Glutamatergic neuron (in vitro differentiated cells): Measurements from ENCODE around the gene CBR3. TPM values are rescaled to one million over a fixed set of nuclear protein-coding genes. Genes with fewer than 3 reads are reported as not detected.

Experiments used
- DNase-seq: peaks from one replicate; pipeline ENCODE4 v3.0.0; 2022
- H3K27ac Mint-ChIP-seq: one replicate; pipeline ENCODE4 v1.8.0; 2020; ENCODE audit warnings: mild to moderate bottlenecking, mixed read lengths, inconsistent platforms; ENCODE audit not compliant: unreplicated experiment
- H3K27me3 Mint-ChIP-seq: one replicate; pipeline ENCODE4 v1.8.0; 2020; ENCODE audit warnings: mild to moderate bottlenecking, moderate library complexity, mixed read lengths, inconsistent platforms; ENCODE audit not compliant: unreplicated experiment
- H3K36me3 Mint-ChIP-seq: one replicate; pipeline ENCODE4 v1.8.0; 2020; ENCODE audit warnings: mild to moderate bottlenecking, mixed read lengths, inconsistent platforms; ENCODE audit not compliant: unreplicated experiment
- H3K4me1 Mint-ChIP-seq: one replicate; pipeline ENCODE4 v1.8.0; 2020; ENCODE audit warnings: mild to moderate bottlenecking, low read depth, mixed read lengths, inconsistent platforms; ENCODE audit not compliant: unreplicated experiment
- H3K4me3 Mint-ChIP-seq: one replicate; pipeline ENCODE4 v1.8.0; 2020; ENCODE audit warnings: mild to moderate bottlenecking, mixed read lengths, inconsistent platforms; ENCODE audit not compliant: unreplicated experiment
- H3K9me3 Mint-ChIP-seq: one replicate; pipeline ENCODE4 v1.8.0; 2020; ENCODE audit warnings: mild to moderate bottlenecking, moderate library complexity, mixed read lengths, inconsistent platforms; ENCODE audit not compliant: unreplicated experiment
- CTCF ChIP-seq: fragments of 200-600 bp; sonication (generic); IDR thresholded peaks from one replicate; pipeline ENCODE4 v1.5.0; 2021; ENCODE audit not compliant: partially characterized antibody, unreplicated experiment
- total RNA-seq: library from RNA; stranded (reverse); fragmentation: NEBNext Ultra II Directional; extraction: Animal tissue kit (Norgen Biotek cat#: 25700); gene quantifications from one replicate; pipeline ENCODE4 v1.2.1, GENCODE V29; 2021; ENCODE audit not compliant: unreplicated experiment

The CBR3 gene
- total RNA-seq, 1 donor from 2014 or later: not detected

GRCh38 chr21:36117286-36117741 is 17.6 kb upstream of the CBR3 start:
- TF ChIP-seq CTCF: no peak
- H3K36me3 Mint-ChIP-seq: no peaks in the 10 kb centered on the region
- H3K27ac Mint-ChIP-seq: no peak overlapping the region
- DNase-seq: no peak
- H3K4me1 Mint-ChIP-seq: no peaks in the 10 kb centered on the region
- peaks cover 4% of the 10 kb centered on the region for H3K27me3 Mint-ChIP-seq
- peaks cover 1% of the 10 kb centered on the region for H3K9me3 Mint-ChIP-seq
- H3K4me3 Mint-ChIP-seq: no peak overlapping the region

GRCh38 chr21:36120304-36120888 is 14.5 kb upstream of the CBR3 start:
- H3K4me3 Mint-ChIP-seq: no peak overlapping the region
- no peak overlapping the region for H3K27ac Mint-ChIP-seq
- H3K36me3 Mint-ChIP-seq: no peaks in the 10 kb centered on the region
- no peak for TF ChIP-seq CTCF
- no peaks in the 10 kb centered on the region for H3K4me1 Mint-ChIP-seq
- peaks cover under 1% of the 10 kb centered on the region for H3K9me3 Mint-ChIP-seq
- DNase-seq: no peak
- H3K27me3 Mint-ChIP-seq: peaks cover 2% of the 10 kb centered on the region

GRCh38 chr21:36122977-36123376 is 11.9 kb upstream of the CBR3 start:
- Mint-ChIP-seq H3K27me3 (peaks cover 2% of the 10 kb centered on the region), H3K36me3 (no peaks in the 10 kb centered on the region), H3K9me3 (peaks cover 5% of the 10 kb centered on the region), H3K4me1 (no peaks in the 10 kb centered on the region), H3K27ac (no peak overlapping the region), H3K4me3 (no peak overlapping the region)
- DNase-seq: no peak
- TF ChIP-seq CTCF: peak; percentile 53

GRCh38 chr21:36124395-36124794 is 10.5 kb upstream of the CBR3 start:
- Mint-ChIP-seq H3K4me3 (no peak overlapping the region), H3K27ac (no peak overlapping the region), H3K9me3 (peaks cover 5% of the 10 kb centered on the region), H3K27me3 (peaks cover 2% of the 10 kb centered on the region), H3K36me3 (no peaks in the 10 kb centered on the region), H3K4me1 (no peaks in the 10 kb centered on the region)
- no peak for TF ChIP-seq CTCF
- no peak for DNase-seq

GRCh38 chr21:36125512-36126207 is 9.2 kb upstream of the CBR3 start:
- DNase-seq: peak; percentile 73
- TF ChIP-seq CTCF: peak; percentile 85
- peaks cover 5% of the 10 kb centered on the region for H3K9me3 Mint-ChIP-seq
- H3K4me1 Mint-ChIP-seq: no peaks in the 10 kb centered on the region
- no peaks in the 10 kb centered on the region for H3K36me3 Mint-ChIP-seq
- H3K27me3 Mint-ChIP-seq: no peaks in the 10 kb centered on the region
- no peak overlapping the region for H3K4me3 Mint-ChIP-seq
- no peak overlapping the region for H3K27ac Mint-ChIP-seq
